Tibial artery (tissue), 4 donors: ENCODE results near the gene REEP6.

Experiments
- DNase-seq, 2 donors: peaks; one replicate each; pipeline ENCODE4 v3.0.0-alpha.2; 2019
- H3K27ac ChIP-seq, 2 donors: fragments of 200-600 bp; sonication (generic) in 1 of 2; 1 replicate in 1 of 2; 2 replicates in 1 of 2; pipeline ENCODE4 v1.5.1; 2018 to 2019; ENCODE audit warnings: mild to moderate bottlenecking in 1 of 2
- H3K27me3 ChIP-seq, 2 donors: fragments of 200-600 bp; sonication (generic) in 1 of 2; one replicate each; pipeline versions ENCODE4 v1.5.1 to v1.6.0; 2016 to 2019
- H3K36me3 ChIP-seq, 3 donors: fragments of 200-600 bp; sonication (generic) in 2 of 3; one replicate each; pipeline ENCODE4 v1.5.1; 2016 to 2019; ENCODE audit warnings: mild to moderate bottlenecking in 2 of 3
- H3K4me1 ChIP-seq, 4 donors: fragments of 200-600 bp; sonication (generic) in 2 of 4; 1 replicate in 3 of 4; 2 replicates in 1 of 4; pipeline ENCODE4 v1.5.1; 2016 to 2019
- H3K4me3 ChIP-seq, 2 donors: fragments of 200-600 bp; sonication (generic) in 1 of 2; 1 replicate in 1 of 2; 2 replicates in 1 of 2; pipeline ENCODE4 v1.5.1; 2018 to 2019; ENCODE audit warnings: mild to moderate bottlenecking in 2 of 2
- H3K9me3 ChIP-seq, 3 donors: fragments of 200-600 bp; sonication (generic) in 1 of 3; one replicate each; pipeline ENCODE4 v1.5.1; 2016 to 2019
- intact Hi-C: fragments of 100-400 bp; cut with DNase I; formaldehyde crosslinking; loops from one replicate; pipeline ENCODE4 v1.15.0; 2023; ENCODE audit warnings: low total_unique reads
- TF ChIP-seq, protein P1 (sequence below), 2 experiments: fragments of 200-600 bp in 1 of 2; fragments of 450-650 bp in 1 of 2; IDR thresholded peaks; one replicate each; pipeline ENCODE4 v1.5.1; 2017 to 2019; ENCODE audit warnings: antibody characterized with exemption in 2 of 2, mild to moderate bottlenecking in 1 of 2, moderate library complexity in 1 of 2

REEP6 gene

DNA sequence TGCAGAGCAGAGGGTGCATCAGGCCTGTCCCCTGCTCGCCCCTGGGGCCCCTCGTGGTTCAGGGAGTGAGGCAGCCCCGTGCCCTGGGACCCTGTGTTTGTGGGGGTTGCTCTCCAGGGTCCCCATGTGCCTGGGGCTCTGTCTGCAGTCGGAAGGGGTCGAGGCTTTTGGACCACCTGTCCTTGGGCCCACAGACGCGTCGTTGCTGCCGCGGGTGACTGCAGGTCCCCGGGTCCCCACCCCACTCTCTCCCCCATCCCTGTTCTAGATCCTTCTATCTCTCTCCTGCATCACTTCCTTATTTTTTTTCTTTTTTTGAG is 2.7 kb upstream of the REEP6 start:
- no peak for DNase-seq
- Histone ChIP-seq H3K4me1 (peaks cover 0 to 21% (median 16%) of the 10 kb centered on the region in 4 donors), H3K9me3 (no peaks in the 10 kb centered on the region), H3K4me3 (no peak overlapping the region), H3K27me3 (peaks cover 0 to 22% of the 10 kb centered on the region in 2 donors), H3K27ac (no peak overlapping the region), H3K36me3 (no peaks in the 10 kb centered on the region)
- intact Hi-C loops, result no loop called here
- TF ChIP-seq, protein P1, sequence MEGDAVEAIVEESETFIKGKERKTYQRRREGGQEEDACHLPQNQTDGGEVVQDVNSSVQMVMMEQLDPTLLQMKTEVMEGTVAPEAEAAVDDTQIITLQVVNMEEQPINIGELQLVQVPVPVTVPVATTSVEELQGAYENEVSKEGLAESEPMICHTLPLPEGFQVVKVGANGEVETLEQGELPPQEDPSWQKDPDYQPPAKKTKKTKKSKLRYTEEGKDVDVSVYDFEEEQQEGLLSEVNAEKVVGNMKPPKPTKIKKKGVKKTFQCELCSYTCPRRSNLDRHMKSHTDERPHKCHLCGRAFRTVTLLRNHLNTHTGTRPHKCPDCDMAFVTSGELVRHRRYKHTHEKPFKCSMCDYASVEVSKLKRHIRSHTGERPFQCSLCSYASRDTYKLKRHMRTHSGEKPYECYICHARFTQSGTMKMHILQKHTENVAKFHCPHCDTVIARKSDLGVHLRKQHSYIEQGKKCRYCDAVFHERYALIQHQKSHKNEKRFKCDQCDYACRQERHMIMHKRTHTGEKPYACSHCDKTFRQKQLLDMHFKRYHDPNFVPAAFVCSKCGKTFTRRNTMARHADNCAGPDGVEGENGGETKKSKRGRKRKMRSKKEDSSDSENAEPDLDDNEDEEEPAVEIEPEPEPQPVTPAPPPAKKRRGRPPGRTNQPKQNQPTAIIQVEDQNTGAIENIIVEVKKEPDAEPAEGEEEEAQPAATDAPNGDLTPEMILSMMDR (IDR thresholded peaks at IDR 0.05), result no peak

DNA sequence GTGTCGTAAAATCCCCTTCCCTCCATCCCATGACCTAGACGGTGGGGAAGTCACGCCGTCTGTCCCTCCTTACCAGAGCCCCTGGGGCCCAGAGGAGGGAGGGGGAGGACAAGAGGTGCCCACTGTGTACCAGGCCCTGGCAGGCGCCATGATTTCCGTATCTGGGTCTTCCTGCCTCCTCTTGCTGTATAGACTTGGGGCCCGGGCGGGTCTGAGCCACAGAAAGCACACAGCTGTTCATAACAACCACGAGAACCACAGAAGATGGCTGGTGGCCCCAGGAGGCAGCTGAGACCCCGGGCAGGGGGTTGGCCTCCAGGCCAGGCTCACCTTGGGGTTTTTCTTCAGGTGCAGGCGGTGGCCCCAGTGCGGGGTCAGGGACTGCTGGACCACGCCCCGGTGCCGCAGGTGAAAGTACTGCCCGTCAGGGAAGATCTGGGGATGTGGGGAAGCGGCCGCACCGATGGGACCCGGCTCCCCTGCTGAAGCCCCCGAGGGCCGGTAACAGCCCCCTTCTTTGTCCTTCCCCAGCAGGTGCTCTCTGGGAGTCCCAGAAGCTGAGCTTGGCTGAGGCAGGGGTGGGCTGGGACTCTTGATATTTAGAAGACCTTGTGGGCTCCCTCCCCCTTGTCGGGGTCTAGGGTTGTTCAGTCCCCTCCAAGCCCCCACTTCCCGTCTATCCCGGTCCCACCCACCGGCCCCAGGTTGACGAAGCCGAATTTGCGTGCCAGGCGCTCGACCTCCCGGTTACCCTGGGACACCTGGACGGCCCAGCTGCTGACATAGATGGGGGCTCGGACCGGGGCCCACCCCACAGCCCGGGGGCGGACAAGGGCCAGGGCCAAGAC is 1.3 kb upstream of the REEP6 start:
- intact Hi-C loops, result loop anchor here (5.0 kb wide), 1 partner anchor 252 kb away; the partner anchor contains the start of gene CBARP
- no peak for DNase-seq
- peaks cover 0 to 20% of the 10 kb centered on the region in 2 donors for H3K27me3 ChIP-seq
- no peaks in the 10 kb centered on the region for H3K36me3 ChIP-seq
- no peaks in the 10 kb centered on the region for H3K9me3 ChIP-seq
- H3K4me3 ChIP-seq, result peak overlapping the region; percentile 50 to 63
- peaks cover 0 to 21% (median 16%) of the 10 kb centered on the region in 4 donors for H3K4me1 ChIP-seq
- peak overlapping the region; percentile 59 to 62 for H3K27ac ChIP-seq
- TF ChIP-seq, protein P1 (IDR thresholded peaks at IDR 0.05), result no peak

DNA sequence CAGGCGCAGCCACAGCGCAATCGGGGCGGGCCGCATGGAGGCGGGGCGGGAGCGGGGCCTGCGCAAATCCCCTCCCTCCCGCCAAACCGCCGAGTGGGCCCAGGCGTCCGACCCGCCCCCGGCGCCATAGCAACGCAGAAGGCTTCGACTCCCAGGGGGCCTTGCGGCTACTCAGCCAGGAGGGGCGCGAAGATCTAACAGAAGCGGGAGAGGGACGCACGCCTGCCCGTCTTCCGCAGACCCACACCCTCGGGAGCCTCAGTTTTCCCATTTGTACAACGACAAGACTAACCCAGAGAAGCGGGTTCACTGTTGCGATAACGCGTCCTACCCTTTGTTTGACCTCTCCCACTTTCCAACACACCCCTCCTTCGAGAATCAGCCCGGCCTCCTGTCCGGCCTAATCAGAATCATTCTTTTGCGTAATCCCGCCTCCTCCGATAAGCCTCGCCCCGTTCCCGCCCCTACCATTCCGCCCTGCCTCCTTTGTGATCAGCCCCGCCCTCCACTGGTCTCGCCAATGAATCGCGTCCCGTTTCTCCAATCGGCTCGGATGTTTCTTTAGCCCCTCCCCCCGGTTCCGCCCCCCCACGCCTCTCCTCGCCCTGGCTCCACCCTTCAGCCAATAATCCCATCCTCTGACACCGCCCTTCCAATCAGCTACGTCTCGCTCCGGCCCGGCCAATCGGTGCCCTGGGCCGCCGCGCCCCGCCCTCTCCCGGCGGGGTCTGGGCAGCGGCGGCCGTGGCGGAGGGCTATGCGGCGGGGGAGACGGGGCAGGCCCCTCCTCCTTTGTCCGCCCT is 469 bp upstream of the REEP6 start, which contains the start of gene PCSK4:
Gene PCSK4 (minus strand): TSS at position 40 of the 803 bp plus-strand sequence. CDS start 4 bp downstream, at position 36.
- peak within 1 kb of the TSS; percentile 59 to 62 for H3K27ac ChIP-seq
- DNase-seq, result peak; percentile 98 to 99
- TF ChIP-seq, protein P1 (IDR thresholded peaks at IDR 0.05), result no peak
- H3K36me3 ChIP-seq, result no peaks in the 10 kb centered on the region
- H3K4me1 ChIP-seq, result peaks cover 0 to 21% (median 16%) of the 10 kb centered on the region in 4 donors
- intact Hi-C loops, result loop anchor here (5.0 kb wide), 1 partner anchor 253 kb away; the partner anchor contains the start of gene CBARP
- H3K9me3 ChIP-seq, result no peaks in the 10 kb centered on the region
- peaks cover 0 to 21% of the 10 kb centered on the region in 2 donors for H3K27me3 ChIP-seq
- peak within 1 kb of the TSS; percentile 50 to 63 for H3K4me3 ChIP-seq

DNA sequence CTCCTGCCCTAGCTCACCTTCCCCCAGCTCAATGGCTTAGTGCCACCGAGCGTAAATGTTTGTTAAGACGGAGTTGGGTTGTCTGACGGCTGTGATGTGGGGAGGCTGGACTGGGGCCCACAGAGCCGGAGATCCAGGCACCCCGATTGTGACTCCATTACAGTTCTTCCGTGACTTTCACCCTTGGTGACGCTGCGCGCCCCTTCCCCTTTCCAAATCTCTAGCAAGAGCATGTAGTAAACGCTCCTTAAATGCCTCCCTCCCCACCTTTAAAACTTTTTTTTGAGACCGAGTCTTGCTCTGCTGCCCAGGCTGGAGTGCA is 829 bp downstream of the REEP6 start:
- no peaks in the 10 kb centered on the region for H3K36me3 ChIP-seq
- no peak overlapping the region for H3K27ac ChIP-seq
- intact Hi-C loops, result loop anchor here (5.0 kb wide), 1 partner anchor 255 kb away; the partner anchor contains the start of gene CBARP
- H3K9me3 ChIP-seq, result no peaks in the 10 kb centered on the region
- peaks cover 0 to 24% (median 16%) of the 10 kb centered on the region in 4 donors for H3K4me1 ChIP-seq
- no peak overlapping the region for H3K4me3 ChIP-seq
- peaks cover 0 to 34% of the 10 kb centered on the region in 2 donors for H3K27me3 ChIP-seq
- TF ChIP-seq, protein P1 (IDR thresholded peaks at IDR 0.05), result no peak
- no peak for DNase-seq

DNA sequence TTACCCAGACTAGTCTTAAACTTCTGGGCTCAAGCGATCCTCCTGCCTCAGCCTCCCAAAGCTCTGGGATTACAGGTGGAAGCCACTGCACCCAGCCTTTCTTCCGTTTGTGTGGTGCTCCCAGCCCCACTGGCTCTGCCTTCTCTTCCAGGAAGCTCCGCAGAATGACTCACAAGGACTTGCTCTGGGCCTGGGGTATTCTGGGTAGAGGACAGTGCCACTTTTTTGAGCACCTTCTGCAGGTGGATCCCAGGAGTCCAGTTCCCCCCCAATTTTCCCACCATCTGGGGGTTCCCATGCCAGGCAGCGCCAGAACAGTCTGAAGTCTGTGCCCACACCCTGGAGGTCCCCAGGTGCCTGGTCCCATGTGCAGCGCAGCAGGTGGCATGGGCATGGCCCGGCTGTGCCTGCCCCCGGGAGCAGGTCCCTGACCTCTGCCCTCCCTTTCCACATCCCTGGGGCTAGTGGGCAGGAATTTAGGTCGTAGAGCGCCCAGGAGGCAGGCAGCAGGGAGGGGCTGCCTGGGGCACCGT is 1.6 kb downstream of the REEP6 start:
- DNase-seq, result no peak
- no peaks in the 10 kb centered on the region for H3K36me3 ChIP-seq
- no peaks in the 10 kb centered on the region for H3K9me3 ChIP-seq
- no peak overlapping the region for H3K4me3 ChIP-seq
- no peak overlapping the region for H3K27ac ChIP-seq
- H3K27me3 ChIP-seq, result peaks cover 0 to 42% of the 10 kb centered on the region in 2 donors
- peaks cover 0 to 24% (median 16%) of the 10 kb centered on the region in 4 donors for H3K4me1 ChIP-seq
- intact Hi-C loops, result loop anchor here (5.0 kb wide), 1 partner anchor 255 kb away; the partner anchor contains the start of gene CBARP
- TF ChIP-seq, protein P1 (IDR thresholded peaks at IDR 0.05), result no peak
